ENCODE results near the gene EFS. TPM values are rescaled to one million over a fixed set of nuclear protein-coding genes. Genes with fewer than 3 reads are reported as not detected.

Gene EFS
- total RNA-seq, 4 donors from 2014 or later, result 0.60 to 10.5 (median 3.3) TPM

DNA sequence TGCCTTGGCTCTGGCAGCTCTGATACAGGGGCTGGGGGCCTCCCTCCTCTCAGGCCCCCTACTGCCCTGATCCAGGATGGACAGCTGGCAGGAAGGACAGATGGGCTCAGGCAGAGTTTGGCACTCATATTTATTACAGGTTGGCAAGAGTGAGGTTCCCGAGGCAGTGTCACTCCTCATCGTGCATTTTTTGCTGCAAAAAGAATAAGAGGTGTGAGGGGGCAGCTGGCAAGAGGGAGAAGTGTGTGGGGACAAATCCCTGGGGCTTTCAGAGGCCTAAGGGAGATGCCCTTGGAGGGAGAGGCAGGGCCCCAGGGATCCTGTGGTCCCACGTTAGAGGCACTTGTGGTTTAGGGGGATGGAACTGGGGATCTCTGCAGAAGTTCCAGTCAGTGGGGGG, 16.9 kb upstream of the EFS start:
- no peak for DNase-seq
- Histone ChIP-seq H3K4me3 (no peak overlapping the region), H3K4me1 (peaks cover 0 to 6% (median 0%) of the 10 kb centered on the region in 4 donors), H3K27me3 (no peaks in the 10 kb centered on the region), H3K9me3 (no peaks in the 10 kb centered on the region), H3K36me3 (no peaks in the 10 kb centered on the region), H3K27ac (no peak overlapping the region)
- intact Hi-C loops (cut with DNase I; ENCODE audit: low total_unique reads), result loop anchor here (2.0 kb wide), 1 partner anchor 53 kb away; no protein-coding TSS in a partner anchor
- WGBS, 2 donors (ENCODE audit: low coverage in 1 of 2), result 50 to 60% methylated on average over 1 to 3 of the region's 3 CpGs
- no peak for TF ChIP-seq EP300 (IDR thresholded peaks at IDR 0.05; ENCODE audit: low read depth)
- TF ChIP-seq POLR2AphosphoS5 (IDR thresholded peaks at IDR 0.05), result no peak
- TF ChIP-seq, protein P1, sequence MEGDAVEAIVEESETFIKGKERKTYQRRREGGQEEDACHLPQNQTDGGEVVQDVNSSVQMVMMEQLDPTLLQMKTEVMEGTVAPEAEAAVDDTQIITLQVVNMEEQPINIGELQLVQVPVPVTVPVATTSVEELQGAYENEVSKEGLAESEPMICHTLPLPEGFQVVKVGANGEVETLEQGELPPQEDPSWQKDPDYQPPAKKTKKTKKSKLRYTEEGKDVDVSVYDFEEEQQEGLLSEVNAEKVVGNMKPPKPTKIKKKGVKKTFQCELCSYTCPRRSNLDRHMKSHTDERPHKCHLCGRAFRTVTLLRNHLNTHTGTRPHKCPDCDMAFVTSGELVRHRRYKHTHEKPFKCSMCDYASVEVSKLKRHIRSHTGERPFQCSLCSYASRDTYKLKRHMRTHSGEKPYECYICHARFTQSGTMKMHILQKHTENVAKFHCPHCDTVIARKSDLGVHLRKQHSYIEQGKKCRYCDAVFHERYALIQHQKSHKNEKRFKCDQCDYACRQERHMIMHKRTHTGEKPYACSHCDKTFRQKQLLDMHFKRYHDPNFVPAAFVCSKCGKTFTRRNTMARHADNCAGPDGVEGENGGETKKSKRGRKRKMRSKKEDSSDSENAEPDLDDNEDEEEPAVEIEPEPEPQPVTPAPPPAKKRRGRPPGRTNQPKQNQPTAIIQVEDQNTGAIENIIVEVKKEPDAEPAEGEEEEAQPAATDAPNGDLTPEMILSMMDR (IDR thresholded peaks at IDR 0.05), result no peak
- TF ChIP-seq POLR2A (IDR thresholded peaks at IDR 0.05), result no peak
- in situ Hi-C loops (cut with MboI; ENCODE audit: low pct_ligation_motif_present in 1 of 4, low pct_unique_long_range_greater_than_20kb in 1 of 4, low sequenced_read_pairs in 3 of 4), result loop anchor here in 1 of 4 donors (25.0 kb wide), 1 partner anchor 120 kb away; no protein-coding TSS in a partner anchor

DNA sequence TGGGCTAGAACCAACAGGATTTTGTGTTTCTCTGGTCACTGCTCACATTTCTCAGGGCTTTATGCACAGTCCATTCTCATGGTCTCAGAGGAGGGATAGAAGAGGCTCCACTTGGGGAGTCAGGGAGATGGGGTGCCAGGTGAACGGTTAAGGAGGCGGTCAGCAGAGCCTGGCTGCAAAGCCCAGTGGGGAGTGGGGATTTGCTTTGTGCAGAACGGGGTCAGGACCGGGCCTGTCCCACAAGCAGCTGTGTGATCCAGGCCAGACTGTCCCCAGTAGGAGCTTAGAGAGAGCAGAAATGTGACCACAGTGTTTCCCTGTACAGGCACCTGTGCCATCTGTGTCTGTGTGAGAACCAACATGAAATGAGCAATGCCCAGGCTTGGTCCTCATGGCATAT, 16.0 kb upstream of the EFS start:
- Histone ChIP-seq H3K9me3 (no peaks in the 10 kb centered on the region), H3K4me3 (no peak overlapping the region), H3K36me3 (no peaks in the 10 kb centered on the region), H3K27ac (no peak overlapping the region), H3K27me3 (no peaks in the 10 kb centered on the region), H3K4me1 (peaks cover 0 to 6% (median 0%) of the 10 kb centered on the region in 4 donors)
- intact Hi-C loops (cut with DNase I; ENCODE audit: low total_unique reads) (loop anchor here (2.0 kb wide), 1 partner anchor 52 kb away; no protein-coding TSS in a partner anchor), in situ Hi-C loops (cut with MboI; ENCODE audit: low pct_ligation_motif_present in 1 of 4, low pct_unique_long_range_greater_than_20kb in 1 of 4, low sequenced_read_pairs in 3 of 4) (loop anchor here in 1 of 4 donors (25.0 kb wide), 1 partner anchor 119 kb away; no protein-coding TSS in a partner anchor)
- no peak for DNase-seq
- no peak for TF ChIP-seq POLR2AphosphoS5 (IDR thresholded peaks at IDR 0.05)
- TF ChIP-seq, protein P1 (IDR thresholded peaks at IDR 0.05), result no peak
- no peak for TF ChIP-seq EP300 (IDR thresholded peaks at IDR 0.05; ENCODE audit: low read depth)
- no peak for TF ChIP-seq POLR2A (IDR thresholded peaks at IDR 0.05)
- WGBS, 2 donors (ENCODE audit: low coverage in 1 of 2), result 66% methylated on average over 4 of the region's 4 CpGs; no CpG with 5 or more reads in 1 of the 2 donors

DNA sequence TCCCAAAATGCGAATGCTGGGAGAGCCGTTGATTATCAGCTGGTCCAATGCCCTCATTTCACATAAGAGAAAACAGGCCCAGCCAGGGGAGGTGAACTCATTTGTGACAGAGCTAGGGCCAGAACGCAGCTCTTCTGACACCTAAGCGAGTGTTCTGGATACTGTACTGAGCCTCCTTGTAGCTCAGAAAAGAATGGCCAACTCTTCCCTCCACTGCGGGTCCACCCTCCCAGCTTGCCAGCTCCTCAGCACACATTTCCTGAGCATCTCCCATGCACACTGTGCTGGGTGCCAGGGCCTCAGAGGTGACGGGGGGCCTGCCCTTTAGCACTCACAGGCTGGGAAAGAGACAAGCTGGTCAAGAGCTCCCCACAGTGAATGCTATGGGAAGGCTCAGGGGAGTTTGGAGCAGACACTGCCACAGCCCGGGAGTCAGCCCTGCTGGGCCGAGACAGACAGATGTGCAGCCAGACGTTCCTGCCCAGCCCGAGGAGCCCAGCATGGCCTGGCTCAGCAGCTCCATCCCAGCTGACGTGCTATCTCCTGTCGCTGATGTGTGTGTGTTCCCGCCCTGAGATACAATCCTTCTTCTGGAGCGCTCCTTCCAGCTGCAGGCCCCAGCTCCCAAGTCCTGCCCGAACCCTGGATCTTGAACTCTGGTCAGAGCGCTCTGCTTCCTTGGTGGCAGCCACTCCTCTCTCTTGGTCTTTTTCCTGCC, 15.4 kb upstream of the EFS start:
- in situ Hi-C loops (cut with MboI; ENCODE audit: low pct_ligation_motif_present in 1 of 4, low pct_unique_long_range_greater_than_20kb in 1 of 4, low sequenced_read_pairs in 3 of 4), result loop anchor here in 1 of 4 donors (25.0 kb wide), 1 partner anchor 118 kb away; no protein-coding TSS in a partner anchor
- H3K4me1 ChIP-seq, result peaks cover 0 to 6% (median 0%) of the 10 kb centered on the region in 4 donors
- TF ChIP-seq, protein P1 (IDR thresholded peaks at IDR 0.05), result no peak
- TF ChIP-seq EP300 (IDR thresholded peaks at IDR 0.05; ENCODE audit: low read depth), result no peak
- TF ChIP-seq POLR2AphosphoS5 (IDR thresholded peaks at IDR 0.05), result no peak
- no peak for TF ChIP-seq POLR2A (IDR thresholded peaks at IDR 0.05)
- H3K27me3 ChIP-seq, result no peaks in the 10 kb centered on the region
- no peak overlapping the region for H3K4me3 ChIP-seq
- intact Hi-C loops (cut with DNase I; ENCODE audit: low total_unique reads), result loop anchor here (2.0 kb wide), 1 partner anchor 52 kb away; no protein-coding TSS in a partner anchor
- H3K27ac ChIP-seq, result no peak overlapping the region
- no peaks in the 10 kb centered on the region for H3K36me3 ChIP-seq
- H3K9me3 ChIP-seq, result no peaks in the 10 kb centered on the region
- no peak for DNase-seq
- 62 to 67% methylated on average over 4 to 16 of the region's 16 CpGs for WGBS, 2 donors (ENCODE audit: low coverage in 1 of 2)

DNA sequence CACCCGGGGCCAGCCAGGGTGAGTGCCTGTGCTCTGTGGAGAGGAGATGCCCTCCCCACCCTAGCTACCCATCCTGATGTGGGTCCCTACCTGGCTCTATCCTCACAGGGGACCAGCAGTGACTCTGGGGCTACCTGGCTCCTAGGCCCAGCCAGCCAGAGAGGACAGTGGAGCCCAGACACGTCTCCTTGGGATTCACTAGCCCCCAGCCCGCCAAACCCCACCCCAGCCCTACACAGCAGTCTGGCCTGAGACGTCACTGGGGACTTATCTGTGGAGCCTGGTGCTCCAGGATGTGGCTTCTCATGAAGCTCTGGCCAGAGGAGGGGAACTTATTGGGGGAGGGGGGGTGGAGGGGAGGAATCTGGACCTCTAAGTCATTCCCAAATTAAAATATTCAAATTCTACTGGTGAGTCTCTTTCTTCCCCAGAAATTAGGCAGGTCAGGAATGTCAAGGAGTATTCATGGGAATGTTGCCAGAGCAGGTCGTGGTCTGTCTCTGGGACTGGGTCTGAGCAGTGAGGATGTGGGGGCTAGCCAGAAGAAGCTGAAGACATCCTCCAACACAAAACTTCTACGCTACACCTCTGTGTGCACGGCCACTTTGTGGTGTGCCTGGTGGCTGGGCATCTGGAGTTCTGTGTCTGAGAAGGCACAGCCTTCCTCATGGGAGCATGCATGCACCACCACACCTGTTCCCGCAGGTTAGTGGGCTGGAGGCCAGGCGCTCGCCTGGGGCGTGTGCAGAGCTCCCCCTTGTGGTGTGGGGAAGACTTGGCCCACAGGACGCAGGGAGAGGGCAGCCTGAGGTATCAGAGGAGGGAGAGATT, 14.6 kb upstream of the EFS start:
- H3K27me3 ChIP-seq, result no peaks in the 10 kb centered on the region
- H3K27ac ChIP-seq, result no peak overlapping the region
- no peaks in the 10 kb centered on the region for H3K9me3 ChIP-seq
- intact Hi-C loops (cut with DNase I; ENCODE audit: low total_unique reads), result loop anchor here (2.0 kb wide), 2 partner anchors 51 to 113 kb away; no protein-coding TSS in a partner anchor
- TF ChIP-seq EP300 (IDR thresholded peaks at IDR 0.05; ENCODE audit: low read depth) (no peak), POLR2A (IDR thresholded peaks at IDR 0.05) (no peak)
- TF ChIP-seq, protein P1 (IDR thresholded peaks at IDR 0.05), result peak; percentile 87 to 93 (median 88)
- H3K36me3 ChIP-seq, result no peaks in the 10 kb centered on the region
- DNase-seq, result peak; percentile 75
- in situ Hi-C loops (cut with MboI; ENCODE audit: low pct_ligation_motif_present in 1 of 4, low pct_unique_long_range_greater_than_20kb in 1 of 4, low sequenced_read_pairs in 3 of 4), result loop anchor here in 1 of 4 donors (25.0 kb wide), 1 partner anchor 117 kb away; no protein-coding TSS in a partner anchor
- no peak overlapping the region for H3K4me3 ChIP-seq
- H3K4me1 ChIP-seq, result peaks cover 0 to 6% (median 0%) of the 10 kb centered on the region in 4 donors
- 33 to 60% methylated on average over 1 to 12 of the region's 12 CpGs for WGBS, 2 donors (ENCODE audit: low coverage in 1 of 2)

Measured in transverse colon (tissue), 4 donors.